ENCODE results near the gene TREML2. TPM values are rescaled to one million over a fixed set of nuclear protein-coding genes. Genes with fewer than 3 reads are reported as not detected.

The TREML2 gene
- polyA plus RNA-seq, 1 donor (not counting 4 experiments of a cell fraction or from before 2014, with no cell fraction given): 0.03 TPM

DNA sequence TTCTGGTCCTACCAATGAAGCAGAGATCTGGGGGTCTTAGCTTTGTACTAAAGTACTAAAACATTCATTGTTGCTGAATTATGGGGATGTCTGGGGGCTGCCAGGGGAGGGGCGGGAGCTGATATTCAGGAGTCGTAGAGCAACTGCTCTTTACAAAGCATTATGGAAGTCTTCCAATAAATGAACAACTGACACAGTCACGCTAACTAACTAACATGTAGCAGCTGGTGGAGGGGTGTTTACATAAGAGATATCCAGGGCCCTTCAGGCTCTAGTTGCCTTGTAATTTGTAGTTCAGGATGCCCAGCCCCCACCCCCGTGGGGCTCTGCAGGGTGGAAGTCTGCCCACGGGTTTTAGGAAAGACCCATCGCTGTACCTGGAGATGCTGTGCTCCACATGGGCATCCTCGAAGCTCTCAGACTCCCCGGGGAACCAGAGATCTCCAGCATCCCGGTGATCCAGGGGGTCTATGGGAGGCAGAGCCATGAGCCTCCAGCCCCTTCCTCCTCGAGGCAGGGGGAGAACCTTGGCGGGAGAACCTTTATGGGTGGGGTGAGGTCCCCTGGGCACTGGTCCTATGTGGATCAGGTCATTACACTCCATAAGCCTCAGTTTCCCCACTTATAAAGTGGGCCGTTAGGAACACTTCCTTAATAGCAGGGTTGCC, 41.4 kb downstream of the TREML2 start:
- DNase-seq (ENCODE audit: low read depth, low spot score) (no peak), FAIRE-seq (no peak)
- Histone ChIP-seq H4K20me1 (ENCODE audit: control insufficient read depth, extremely low read depth, insufficient read depth, low read length) (no peaks in the 10 kb centered on the region), H3K4me2 (ENCODE audit: control insufficient read depth, extremely low read depth, insufficient read depth, low read depth, low read length) (no peak overlapping the region), H3K27ac (ENCODE audit: control insufficient read depth, insufficient read depth, low read length) (no peak overlapping the region), H3K9me3 (ENCODE audit: control insufficient read depth, low read depth, low read length) (no peaks in the 10 kb centered on the region), H3K4me3 (ENCODE audit: control insufficient read depth in 2 of 3, extremely low read depth in 1 of 3, insufficient read depth in 2 of 3, low read depth in 1 of 3, low read length in 3 of 3) (no peak overlapping the region), H3K36me3 (ENCODE audit: control insufficient read depth in 2 of 2, extremely low read depth in 1 of 2, insufficient read depth in 2 of 2, low read length in 2 of 2) (no peaks in the 10 kb centered on the region), H3K4me1 (ENCODE audit: control insufficient read depth, extremely low read depth, insufficient read depth, low read length) (peaks cover 11% of the 10 kb centered on the region), H2AFZ (ENCODE audit: control insufficient read depth, low read length) (no peak overlapping the region), H3K9me1 (ENCODE audit: control insufficient read depth, extremely low read depth, insufficient read depth, low read length) (no peaks in the 10 kb centered on the region), H3K9ac (ENCODE audit: control insufficient read depth, extremely low read depth, insufficient read depth, low read length) (no peak overlapping the region), H3K27me3 (ENCODE audit: control insufficient read depth, extremely low read depth, insufficient read depth, low read length) (no peaks in the 10 kb centered on the region), H3K79me2 (ENCODE audit: control insufficient read depth, insufficient read depth, low read length) (no peaks in the 10 kb centered on the region)
- TF ChIP-seq, protein P1, sequence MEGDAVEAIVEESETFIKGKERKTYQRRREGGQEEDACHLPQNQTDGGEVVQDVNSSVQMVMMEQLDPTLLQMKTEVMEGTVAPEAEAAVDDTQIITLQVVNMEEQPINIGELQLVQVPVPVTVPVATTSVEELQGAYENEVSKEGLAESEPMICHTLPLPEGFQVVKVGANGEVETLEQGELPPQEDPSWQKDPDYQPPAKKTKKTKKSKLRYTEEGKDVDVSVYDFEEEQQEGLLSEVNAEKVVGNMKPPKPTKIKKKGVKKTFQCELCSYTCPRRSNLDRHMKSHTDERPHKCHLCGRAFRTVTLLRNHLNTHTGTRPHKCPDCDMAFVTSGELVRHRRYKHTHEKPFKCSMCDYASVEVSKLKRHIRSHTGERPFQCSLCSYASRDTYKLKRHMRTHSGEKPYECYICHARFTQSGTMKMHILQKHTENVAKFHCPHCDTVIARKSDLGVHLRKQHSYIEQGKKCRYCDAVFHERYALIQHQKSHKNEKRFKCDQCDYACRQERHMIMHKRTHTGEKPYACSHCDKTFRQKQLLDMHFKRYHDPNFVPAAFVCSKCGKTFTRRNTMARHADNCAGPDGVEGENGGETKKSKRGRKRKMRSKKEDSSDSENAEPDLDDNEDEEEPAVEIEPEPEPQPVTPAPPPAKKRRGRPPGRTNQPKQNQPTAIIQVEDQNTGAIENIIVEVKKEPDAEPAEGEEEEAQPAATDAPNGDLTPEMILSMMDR (optimal IDR thresholded peaks at IDR 0.05 in 1 of 3, IDR thresholded peaks at IDR 0.05 in 1 of 3, conservative IDR thresholded peaks at IDR 0.05 in 1 of 3; ENCODE audit: extremely low read depth in 1 of 3, insufficient read depth in 2 of 3, low read length in 3 of 3): no peak
- dilution Hi-C loops (cut with MboI; ENCODE audit: extremely low pct_ligation_motif_present, low sequenced_read_pairs): no loop called here

DNA sequence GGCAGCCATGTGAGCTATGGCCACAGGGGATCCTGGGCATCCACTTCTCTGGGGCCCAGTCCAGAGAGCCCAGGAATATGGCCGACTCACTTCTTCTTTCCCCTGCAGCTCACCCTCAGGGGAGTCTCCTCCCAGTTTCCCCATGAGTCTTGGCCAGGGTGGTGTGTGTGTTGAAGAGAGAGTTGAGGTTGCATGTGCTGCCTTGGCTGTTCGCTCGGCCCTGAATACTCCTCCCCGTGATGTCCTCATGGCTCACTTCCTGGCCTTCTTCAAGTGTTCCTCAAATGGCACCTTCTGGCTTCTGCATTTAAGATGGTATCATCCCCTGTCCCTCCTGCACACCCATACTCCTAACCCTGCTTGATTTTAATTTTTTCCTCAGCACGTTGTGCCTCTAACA, 43.6 kb downstream of the TREML2 start:
- Histone ChIP-seq H3K36me3 (ENCODE audit: control insufficient read depth in 2 of 2, extremely low read depth in 1 of 2, insufficient read depth in 2 of 2, low read length in 2 of 2) (no peaks in the 10 kb centered on the region), H3K27me3 (ENCODE audit: control insufficient read depth, extremely low read depth, insufficient read depth, low read length) (no peaks in the 10 kb centered on the region), H3K4me2 (ENCODE audit: control insufficient read depth, extremely low read depth, insufficient read depth, low read depth, low read length) (no peak overlapping the region), H3K4me3 (ENCODE audit: control insufficient read depth in 2 of 3, extremely low read depth in 1 of 3, insufficient read depth in 2 of 3, low read depth in 1 of 3, low read length in 3 of 3) (no peak overlapping the region), H2AFZ (ENCODE audit: control insufficient read depth, low read length) (no peak overlapping the region), H3K9ac (ENCODE audit: control insufficient read depth, extremely low read depth, insufficient read depth, low read length) (no peak overlapping the region), H3K4me1 (ENCODE audit: control insufficient read depth, extremely low read depth, insufficient read depth, low read length) (peaks cover 24% of the 10 kb centered on the region), H3K79me2 (ENCODE audit: control insufficient read depth, insufficient read depth, low read length) (no peaks in the 10 kb centered on the region), H3K27ac (ENCODE audit: control insufficient read depth, insufficient read depth, low read length) (no peak overlapping the region), H3K9me3 (ENCODE audit: control insufficient read depth, low read depth, low read length) (no peaks in the 10 kb centered on the region), H4K20me1 (ENCODE audit: control insufficient read depth, extremely low read depth, insufficient read depth, low read length) (no peaks in the 10 kb centered on the region), H3K9me1 (ENCODE audit: control insufficient read depth, extremely low read depth, insufficient read depth, low read length) (no peaks in the 10 kb centered on the region)
- dilution Hi-C loops (cut with MboI; ENCODE audit: extremely low pct_ligation_motif_present, low sequenced_read_pairs): no loop called here
- FAIRE-seq: no peak
- no peak for TF ChIP-seq EZH2 (IDR thresholded peaks at IDR 0.05; ENCODE audit: low read length)
- DNase-seq (ENCODE audit: low read depth, low spot score): no peak

DNA sequence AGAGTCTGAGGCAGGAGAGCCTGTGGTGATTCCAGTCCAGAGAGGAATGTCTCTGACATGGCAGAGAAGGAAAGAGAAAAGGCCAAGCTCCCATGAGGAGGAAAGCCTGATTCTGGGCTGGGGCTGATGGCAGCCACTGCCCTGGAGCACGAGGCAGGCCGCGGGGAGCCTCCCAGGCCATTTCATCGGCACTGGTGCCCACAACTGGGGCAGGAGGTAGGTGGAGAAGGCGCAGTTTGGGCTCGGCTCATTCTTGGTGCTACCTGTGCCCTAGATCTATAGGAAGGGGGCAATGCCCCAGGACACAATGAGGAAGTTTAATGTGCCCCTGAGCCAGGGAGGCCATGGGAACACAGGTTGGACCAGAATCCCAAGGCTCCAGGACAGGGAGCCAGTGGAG, 44.2 kb downstream of the TREML2 start:
- dilution Hi-C loops (cut with MboI; ENCODE audit: extremely low pct_ligation_motif_present, low sequenced_read_pairs): no loop called here
- Histone ChIP-seq H3K9me1 (ENCODE audit: control insufficient read depth, extremely low read depth, insufficient read depth, low read length) (no peaks in the 10 kb centered on the region), H3K9me3 (ENCODE audit: control insufficient read depth, low read depth, low read length) (no peaks in the 10 kb centered on the region), H3K27me3 (ENCODE audit: control insufficient read depth, extremely low read depth, insufficient read depth, low read length) (no peaks in the 10 kb centered on the region), H3K4me1 (ENCODE audit: control insufficient read depth, extremely low read depth, insufficient read depth, low read length) (peaks cover 24% of the 10 kb centered on the region), H3K36me3 (ENCODE audit: control insufficient read depth in 2 of 2, extremely low read depth in 1 of 2, insufficient read depth in 2 of 2, low read length in 2 of 2) (no peaks in the 10 kb centered on the region), H3K4me3 (ENCODE audit: control insufficient read depth in 2 of 3, extremely low read depth in 1 of 3, insufficient read depth in 2 of 3, low read depth in 1 of 3, low read length in 3 of 3) (no peak overlapping the region), H3K79me2 (ENCODE audit: control insufficient read depth, insufficient read depth, low read length) (no peaks in the 10 kb centered on the region), H3K27ac (ENCODE audit: control insufficient read depth, insufficient read depth, low read length) (no peak overlapping the region), H2AFZ (ENCODE audit: control insufficient read depth, low read length) (no peak overlapping the region), H3K9ac (ENCODE audit: control insufficient read depth, extremely low read depth, insufficient read depth, low read length) (no peak overlapping the region), H4K20me1 (ENCODE audit: control insufficient read depth, extremely low read depth, insufficient read depth, low read length) (no peaks in the 10 kb centered on the region), H3K4me2 (ENCODE audit: control insufficient read depth, extremely low read depth, insufficient read depth, low read depth, low read length) (no peak overlapping the region)
- FAIRE-seq: no peak
- DNase-seq (ENCODE audit: low read depth, low spot score): no peak
- no peak for TF ChIP-seq EZH2 (IDR thresholded peaks at IDR 0.05; ENCODE audit: low read length)
- TF ChIP-seq, protein P1 (optimal IDR thresholded peaks at IDR 0.05 in 1 of 3, IDR thresholded peaks at IDR 0.05 in 1 of 3, conservative IDR thresholded peaks at IDR 0.05 in 1 of 3; ENCODE audit: extremely low read depth in 1 of 3, insufficient read depth in 2 of 3, low read length in 3 of 3): no peak
